Stromal cell of bone marrow (primary cell): Measurements from ENCODE around the gene EIF1AD.
"Not testable (repeated sequence)": the region's sequence is repeated elsewhere in the genome, so short reads cannot be mapped to it uniquely, and the experiment has no call there.

ENCODE experiments used
- DNase-seq: peaks from one replicate; pipeline ENCODE4 v3.0.0-alpha.2; 2012; ENCODE audit warnings: low read depth

The EIF1AD gene

GRCh38 chr11:66022401-66023185, 20.6 kb upstream of the EIF1AD start:
- peak; percentile 24 for DNase-seq

GRCh38 chr11:66020618-66021357, 18.8 kb upstream of the EIF1AD start:
- peak; percentile 47 for DNase-seq

GRCh38 chr11:66020212-66020611, 18.3 kb upstream of the EIF1AD start:
- DNase-seq: no peak

GRCh38 chr11:66017321-66017720, 15.4 kb upstream of the EIF1AD start:
- DNase-seq: no peak

- no peak for DNase-seq
Observed at GRCh38 chr11:66016793-66017177, 14.8 kb upstream of the EIF1AD start.

GRCh38 chr11:66015936-66016792, 14.2 kb upstream of the EIF1AD start:
- no peak for DNase-seq

GRCh38 chr11:66015454-66015881, 13.5 kb upstream of the EIF1AD start:
- no peak for DNase-seq

GRCh38 chr11:66014804-66015453, 13.0 kb upstream of the EIF1AD start:
- DNase-seq: no peak

GRCh38 chr11:66013762-66014100, 11.8 kb upstream of the EIF1AD start:
- no peak for DNase-seq

- DNase-seq: no peak
Observed at GRCh38 chr11:66012946-66013761, 11.2 kb upstream of the EIF1AD start.

- DNase-seq: no peak
Observed at GRCh38 chr11:66012371-66012945, 10.5 kb upstream of the EIF1AD start.

- no peak for DNase-seq
Observed at GRCh38 chr11:66011785-66012303, 9.9 kb upstream of the EIF1AD start, which contains the start of gene CST6. Gene CST6, plus strand, starts transcription at chr11:66012008. Its CDS starts 37 bp downstream, at chr11:66012045.

- DNase-seq: peak; percentile 22
Observed at GRCh38 chr11:66011239-66011784, 9.4 kb upstream of the EIF1AD start.

GRCh38 chr11:66010036-66010435, 8.1 kb upstream of the EIF1AD start:
- DNase-seq: not testable (repeated sequence)

GRCh38 chr11:66008468-66009101, 6.6 kb upstream of the EIF1AD start:
- no peak for DNase-seq

GRCh38 chr11:66008095-66008467, 6.1 kb upstream of the EIF1AD start:
- no peak for DNase-seq

- DNase-seq: no peak
Observed at GRCh38 chr11:66007201-66007634, 5.3 kb upstream of the EIF1AD start.

GRCh38 chr11:66006891-66007176, 4.9 kb upstream of the EIF1AD start:
- DNase-seq: no peak

GRCh38 chr11:66006134-66006890, 4.4 kb upstream of the EIF1AD start:
- DNase-seq: no peak
